HG03135 (cell line): ENCODE results near the gene PRR19.

Source experiments
- ATAC-seq: cut with Tn5 transposase; IDR thresholded peaks from one replicate; pipeline ENCODE4 v1.9.1; 2021; ENCODE audit warnings: mild to moderate bottlenecking, moderate library complexity; ENCODE audit not compliant: unreplicated experiment

PRR19 gene

DNA sequence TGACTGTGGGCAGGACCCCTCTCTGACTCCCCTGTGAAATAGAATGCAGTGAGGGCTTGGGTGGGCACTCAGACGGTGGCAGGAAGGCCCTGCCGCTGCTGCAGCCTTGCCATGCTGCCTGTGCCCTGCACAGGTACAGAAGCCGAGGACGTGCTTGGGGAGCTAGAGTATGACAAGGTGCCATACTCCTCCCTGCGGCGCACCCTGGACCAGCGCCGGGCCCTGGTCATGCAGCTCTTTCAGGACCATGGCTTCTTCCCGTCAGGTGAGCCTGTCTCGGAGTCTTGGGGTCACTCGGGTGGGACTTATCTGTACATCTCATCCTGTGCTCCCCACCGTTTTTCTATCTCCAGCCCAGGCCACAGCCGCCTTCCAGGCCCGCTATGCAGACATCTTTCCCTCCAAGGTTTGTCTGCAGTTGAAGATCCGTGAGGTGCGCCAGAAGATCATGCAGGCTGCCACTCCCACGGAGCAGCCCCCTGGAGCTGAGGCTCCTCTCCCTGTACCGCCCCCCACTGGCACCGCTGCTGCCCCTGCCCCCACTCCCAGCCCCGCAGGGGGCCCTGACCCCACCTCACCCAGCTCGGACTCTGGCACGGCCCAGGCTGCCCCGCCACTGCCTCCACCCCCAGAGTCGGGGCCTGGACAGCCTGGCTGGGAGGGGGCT, 7.3 kb upstream of the PRR19 start:
- no peak for ATAC-seq

GRCh38 chr19:42295342-42295741, 6.6 kb upstream of the PRR19 start:
- no peak for ATAC-seq

- ATAC-seq: no peak
Measured at GRCh38 chr19:42295831-42296525, 6.0 kb upstream of the PRR19 start.

DNA sequence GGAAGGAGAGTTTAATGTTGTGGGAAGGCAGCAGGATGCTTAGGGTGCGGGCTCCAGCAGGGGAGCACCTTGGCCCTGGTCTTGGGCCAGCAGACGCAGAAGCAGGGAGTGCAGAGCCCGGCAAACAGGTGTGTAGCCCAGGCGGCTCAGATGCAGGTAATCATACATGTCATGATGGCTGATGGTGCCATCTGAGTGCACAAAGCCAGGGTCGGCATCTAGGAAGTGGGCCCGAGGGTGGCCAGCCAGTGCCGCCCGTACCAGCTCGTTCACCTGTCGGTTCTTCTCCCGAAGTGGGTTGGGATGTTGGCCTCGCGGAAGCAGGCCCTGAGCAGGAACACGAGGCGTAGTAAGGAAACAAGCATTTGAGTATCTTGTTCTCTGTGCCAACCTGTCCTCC, 4.9 kb upstream of the PRR19 start:
- ATAC-seq: no peak

DNA sequence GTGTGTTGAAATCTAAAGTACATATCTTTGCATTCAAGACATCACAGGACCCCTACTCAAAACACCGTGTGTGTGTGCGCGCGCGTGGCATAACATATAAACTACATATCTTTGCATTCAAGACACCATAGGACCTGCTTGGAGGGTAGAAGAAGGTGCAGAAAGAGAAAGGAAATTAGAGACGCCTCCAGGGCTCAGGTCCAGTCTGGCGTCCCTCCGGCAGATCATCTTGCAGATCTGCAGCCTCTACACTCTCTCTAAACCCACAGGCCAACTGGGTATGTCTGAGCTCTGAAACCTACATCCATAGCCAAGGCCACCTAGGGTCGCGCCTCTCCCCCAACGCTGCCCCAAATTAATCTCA, 1.2 kb downstream of the PRR19 start:
- no peak for ATAC-seq

DNA sequence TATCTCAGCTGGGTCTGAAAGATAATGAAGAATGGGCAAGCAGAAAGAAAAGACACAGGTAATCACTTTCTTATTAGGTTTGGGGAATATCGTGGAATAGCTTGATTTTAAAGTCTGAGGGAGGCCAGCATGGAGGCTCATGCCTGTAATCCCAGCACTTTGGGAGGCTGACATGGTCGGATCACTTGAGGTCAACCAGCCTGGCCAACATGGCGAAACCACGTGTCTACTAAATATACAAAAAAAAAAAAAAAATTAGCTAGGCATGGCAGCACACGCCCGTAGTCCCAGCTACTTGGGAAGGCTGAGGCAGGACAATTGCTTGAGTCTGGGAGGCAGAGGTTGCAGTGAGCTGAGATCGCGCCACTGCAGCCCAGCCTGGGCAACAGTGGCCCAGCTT, 1.9 kb downstream of the PRR19 start:
- ATAC-seq: no peak

DNA sequence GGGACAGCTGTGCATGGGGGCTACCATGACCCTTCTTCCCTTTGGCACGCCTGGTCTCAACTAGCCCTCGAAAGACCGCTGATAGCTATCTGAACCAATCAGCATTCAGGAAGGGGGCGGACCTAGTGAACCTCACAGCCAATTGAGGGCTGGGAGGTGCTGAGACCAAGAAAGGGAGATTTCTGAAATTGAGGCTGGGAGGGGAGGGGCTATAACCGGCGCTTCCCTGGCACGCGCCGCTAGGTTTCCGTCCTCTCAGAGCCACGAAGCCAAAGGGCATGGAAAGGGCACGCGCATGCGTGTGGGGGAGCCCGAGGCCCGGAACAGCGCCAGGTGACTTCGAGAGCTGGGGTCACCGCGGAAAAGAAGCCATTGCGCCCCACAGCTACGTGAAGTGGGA, 4.7 kb downstream of the PRR19 start:
- ATAC-seq: no peak

DNA sequence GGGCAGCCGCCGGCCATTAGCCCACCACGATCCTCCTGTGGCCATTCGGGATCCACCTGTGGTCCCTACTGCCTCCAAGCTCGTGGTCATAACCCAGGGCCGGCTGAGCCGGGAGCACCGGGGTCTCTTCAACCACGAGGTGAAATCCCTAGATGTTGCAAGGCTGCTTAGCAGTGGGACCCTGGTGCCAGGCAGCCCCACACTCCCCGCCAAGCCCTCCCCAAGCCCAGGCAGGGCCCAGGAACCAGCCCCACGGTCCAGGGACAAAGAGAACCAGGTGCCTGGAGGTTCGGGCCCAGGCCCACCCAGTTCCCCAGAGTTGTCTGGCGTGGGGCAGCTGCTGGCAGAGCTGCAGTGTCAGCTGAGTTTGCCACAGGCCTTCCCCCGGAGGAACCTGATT, 7.8 kb downstream of the PRR19 start:
- no peak for ATAC-seq

- ATAC-seq: no peak
Measured at GRCh38 chr19:42311657-42312056, 9.7 kb downstream of the PRR19 start.

GRCh38 chr19:42312370-42312769, 10.4 kb downstream of the PRR19 start:
- ATAC-seq: no peak

DNA sequence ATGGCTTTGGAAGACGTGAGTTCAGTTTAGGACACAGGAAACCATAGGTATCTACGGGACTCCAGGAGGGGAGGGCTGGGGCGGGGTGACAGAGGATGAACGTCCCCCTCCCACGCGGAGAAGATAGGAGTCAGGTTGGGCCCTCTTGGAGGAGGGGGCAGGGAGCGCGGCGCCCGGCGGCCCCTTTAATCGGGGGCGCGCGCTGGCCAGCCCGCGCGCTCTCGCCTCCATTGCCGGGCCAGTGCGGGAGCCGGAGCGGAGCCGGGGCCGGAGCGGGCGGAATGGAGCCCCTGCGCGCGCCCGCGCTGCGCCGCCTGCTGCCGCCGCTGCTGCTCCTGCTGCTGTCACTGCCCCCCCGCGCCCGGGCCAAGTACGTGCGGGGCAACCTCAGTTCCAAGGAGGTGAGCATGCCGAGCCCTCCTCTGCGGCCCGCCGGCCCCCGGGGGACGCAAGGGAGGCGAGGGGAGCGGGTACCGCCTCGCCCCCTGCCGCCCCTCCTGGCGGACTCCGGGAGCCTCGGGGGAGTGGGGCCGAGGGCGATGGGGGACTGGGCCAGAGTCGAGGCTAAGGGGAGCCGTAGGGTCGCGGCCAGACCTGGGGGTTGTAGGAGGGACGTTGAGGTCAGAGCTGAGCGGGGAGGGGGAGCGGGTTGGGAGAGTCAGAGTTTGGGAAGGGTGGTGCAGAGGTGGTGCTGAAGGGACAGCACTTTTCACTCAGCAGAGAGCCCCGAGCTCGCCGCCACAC, 11.3 kb downstream of the PRR19 start, which contains the start of gene TMEM145:
Gene TMEM145 (plus strand): TSS at position 214 of the 744 bp plus-strand sequence. CDS start 68 bp downstream, at position 282.
- ATAC-seq: no peak

- ATAC-seq: no peak
Measured at GRCh38 chr19:42313840-42314755, 12.2 kb downstream of the PRR19 start.

GRCh38 chr19:42315024-42315423, 13.1 kb downstream of the PRR19 start:
- ATAC-seq: no peak

DNA sequence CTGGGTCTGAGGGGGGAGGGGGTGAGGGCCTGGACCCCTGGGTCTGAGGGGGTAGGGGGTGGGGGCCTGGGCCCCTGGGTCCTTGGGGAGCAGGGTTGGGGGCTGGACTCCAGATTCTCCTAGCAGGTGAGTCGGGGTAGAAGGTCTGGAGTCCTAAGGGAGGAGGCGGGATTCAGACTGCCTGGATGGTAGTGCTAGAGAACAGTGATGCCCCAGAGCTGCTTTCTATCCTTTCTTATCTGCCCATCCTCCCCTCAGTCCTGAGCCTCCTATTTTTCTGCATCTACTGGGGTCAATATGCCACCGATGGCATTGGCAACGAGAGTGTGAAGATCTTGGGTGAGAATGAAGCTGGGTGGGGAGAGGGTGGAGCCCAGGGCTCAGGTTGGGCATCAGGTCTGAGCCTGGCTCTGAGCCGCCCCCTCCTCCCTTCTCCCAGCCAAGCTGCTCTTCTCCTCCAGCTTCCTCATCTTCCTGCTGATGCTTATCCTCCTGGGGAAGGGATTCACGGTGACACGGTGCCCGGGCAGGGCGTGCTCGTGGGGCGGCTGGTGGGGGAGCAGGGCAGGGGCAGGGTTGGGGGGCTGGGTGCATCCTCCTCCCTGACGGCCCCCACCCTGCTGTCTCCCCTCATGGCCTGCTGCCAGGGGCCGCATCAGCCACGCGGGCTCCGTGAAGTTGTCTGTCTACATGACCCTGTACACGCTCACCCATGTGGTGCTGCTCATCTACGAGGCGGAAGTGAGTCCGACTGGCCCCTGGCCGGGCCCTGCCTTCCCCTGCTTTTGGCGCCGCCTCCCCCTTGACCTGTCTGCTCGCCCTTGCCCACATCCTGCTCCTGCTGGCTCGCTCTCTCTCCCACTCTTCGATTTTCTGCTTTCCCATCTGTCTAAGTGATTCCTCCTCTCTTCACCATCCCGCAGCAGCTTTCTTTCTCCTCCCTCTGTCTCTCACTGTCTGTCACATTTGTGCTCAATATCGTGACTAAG, 14.6 kb downstream of the PRR19 start:
- ATAC-seq: no peak

DNA sequence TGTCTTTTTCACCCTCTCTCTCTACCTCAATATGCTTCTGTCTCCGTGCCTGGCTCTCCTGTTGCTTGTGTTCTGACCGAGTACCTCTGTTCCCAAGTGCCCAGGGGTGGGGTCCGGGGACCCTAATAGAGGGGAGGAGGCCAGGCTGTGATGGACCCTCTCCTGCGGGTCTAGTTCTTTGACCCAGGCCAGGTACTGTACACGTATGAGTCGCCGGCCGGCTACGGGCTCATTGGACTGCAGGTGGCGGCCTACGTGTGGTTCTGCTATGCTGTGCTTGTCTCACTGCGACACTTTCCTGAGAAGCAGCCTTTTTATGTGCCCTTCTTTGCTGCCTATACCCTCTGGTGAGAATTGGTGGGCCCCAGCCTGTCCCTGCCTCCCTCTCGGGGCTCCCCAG, 15.6 kb downstream of the PRR19 start:
- no peak for ATAC-seq

GRCh38 chr19:42322305-42322704, 20.4 kb downstream of the PRR19 start:
- ATAC-seq: no peak

DNA sequence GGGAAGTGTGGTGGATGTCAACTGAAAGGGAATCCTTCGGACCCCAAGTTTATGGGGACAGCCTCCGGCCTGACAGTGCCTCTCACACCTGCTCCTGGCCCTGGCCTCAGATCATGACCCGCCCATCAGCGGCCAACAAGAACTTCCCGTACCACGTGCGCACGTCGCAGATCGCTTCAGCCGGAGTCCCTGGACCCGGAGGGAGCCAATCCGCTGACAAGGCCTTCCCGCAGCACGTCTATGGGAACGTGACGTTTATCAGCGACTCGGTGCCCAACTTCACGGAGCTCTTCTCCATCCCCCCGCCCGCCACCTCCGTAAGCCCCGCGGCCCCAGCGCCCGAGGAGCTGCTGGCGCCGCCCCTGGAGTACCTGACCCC, 21.5 kb downstream of the PRR19 start:
- no peak for ATAC-seq

DNA sequence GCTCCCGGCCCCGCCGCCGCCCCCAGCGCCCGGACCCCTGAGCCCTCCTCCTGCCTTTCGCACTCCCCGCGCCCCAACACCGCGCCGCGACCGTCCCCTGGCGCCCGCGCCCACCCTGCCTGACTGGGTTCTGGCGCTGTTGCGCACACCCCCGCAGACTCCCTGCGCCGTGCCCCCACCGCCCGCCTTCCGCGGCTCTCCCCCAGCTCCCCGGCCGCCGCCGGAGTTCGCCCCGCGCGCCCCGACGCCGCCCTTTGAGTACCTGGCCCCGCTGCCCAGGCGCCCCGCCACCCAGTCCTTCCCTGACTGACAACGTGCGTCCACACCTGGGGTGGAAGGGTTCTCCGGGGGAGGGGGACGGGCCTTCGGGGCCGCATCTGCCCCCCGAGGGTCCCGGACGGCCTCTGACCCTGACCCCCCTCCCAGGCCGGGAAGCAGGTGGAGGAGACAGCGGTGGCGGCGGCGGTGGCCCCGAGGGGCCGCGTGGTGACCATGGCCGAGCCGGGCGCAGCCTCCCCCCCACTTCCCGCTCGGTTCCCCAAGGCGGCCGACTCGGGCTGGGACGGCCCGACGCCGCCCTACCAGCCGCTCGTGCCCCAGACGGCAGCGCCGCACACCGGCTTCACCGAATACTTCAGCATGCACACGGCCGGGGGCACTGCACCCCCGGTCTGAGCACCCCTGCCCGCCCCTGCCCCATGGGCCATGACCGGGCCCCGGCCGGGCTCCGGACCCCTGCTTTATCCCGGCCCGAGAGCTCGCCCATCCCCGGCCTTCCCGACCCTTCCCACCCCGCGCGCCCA, 22.1 kb downstream of the PRR19 start:
- ATAC-seq: no peak
